ENCODE measurements around the gene NUMB. TPM values are rescaled to one million over a fixed set of nuclear protein-coding genes. Genes with fewer than 3 reads are reported as not detected.
"Not testable (repeated sequence)": the region's sequence is repeated elsewhere in the genome, so short reads cannot be mapped to it uniquely, and the experiment has no call there.

NUMB gene
- total RNA-seq, 1 experiment from 2014 or later = 75.2 TPM

DNA sequence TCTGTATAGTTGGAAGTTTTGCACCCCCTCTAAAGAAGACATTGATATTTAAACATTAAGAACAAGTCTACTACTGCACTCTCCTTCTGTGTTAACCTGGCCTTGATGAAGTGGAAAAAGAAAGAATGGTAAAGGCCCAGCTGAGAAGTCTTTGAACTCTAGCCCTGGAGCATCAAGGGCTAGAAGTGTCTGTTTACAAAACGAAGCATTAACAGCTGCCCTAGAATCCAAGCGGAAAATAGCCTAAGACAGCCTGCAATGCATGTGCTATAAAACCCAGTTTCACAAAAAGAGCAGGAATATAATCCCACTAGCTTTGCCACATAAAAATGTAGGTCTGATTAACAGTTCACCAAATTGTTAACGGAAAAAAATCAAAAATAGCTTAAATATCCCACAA is 60.5 kb downstream of the NUMB start:
- Mint-ChIP-seq H3K27me3 (ENCODE audit: unreplicated experiment) (no peaks in the 10 kb centered on the region), H3K4me3 (ENCODE audit: low read depth, unreplicated experiment) (no peak overlapping the region), H3K4me1 (ENCODE audit: low read depth, unreplicated experiment) (no peaks in the 10 kb centered on the region), H3K9me3 (ENCODE audit: low read depth, unreplicated experiment) (no peaks in the 10 kb centered on the region), H3K36me3 (ENCODE audit: insufficient read depth, unreplicated experiment) (peaks cover 3% of the 10 kb centered on the region), H3K27ac (ENCODE audit: unreplicated experiment) (no peak overlapping the region)
- CTCF ChIA-PET = no interaction called here
- no peak for TF ChIP-seq CTCF (IDR thresholded peaks at IDR 0.05; ENCODE audit: unreplicated experiment)
- BruUV-seq (replicated peaks) = no TSS peak
- intact Hi-C loops (cut with micrococcal nuclease; ENCODE audit: unreplicated experiment) = no loop called here
- no peak for DNase-seq

- Mint-ChIP-seq H3K27me3 (ENCODE audit: unreplicated experiment) (no peaks in the 10 kb centered on the region), H3K36me3 (ENCODE audit: insufficient read depth, unreplicated experiment) (peaks cover 6% of the 10 kb centered on the region), H3K4me3 (ENCODE audit: low read depth, unreplicated experiment) (no peak overlapping the region), H3K27ac (ENCODE audit: unreplicated experiment) (no peak overlapping the region), H3K4me1 (ENCODE audit: low read depth, unreplicated experiment) (no peaks in the 10 kb centered on the region), H3K9me3 (ENCODE audit: low read depth, unreplicated experiment) (no peaks in the 10 kb centered on the region)
- no peak for TF ChIP-seq CTCF (IDR thresholded peaks at IDR 0.05; ENCODE audit: unreplicated experiment)
- intact Hi-C loops (cut with micrococcal nuclease; ENCODE audit: unreplicated experiment) = no loop called here
- DNase-seq = no peak
- BruUV-seq (replicated peaks) = no TSS peak
- CTCF ChIA-PET = no interaction called here
These were observed 64.0 kb downstream of the NUMB start for GRCh38 chr14:73394317-73394716.

- Mint-ChIP-seq H3K9me3 (ENCODE audit: low read depth, unreplicated experiment) (no peaks in the 10 kb centered on the region), H3K36me3 (ENCODE audit: insufficient read depth, unreplicated experiment) (peaks cover 6% of the 10 kb centered on the region), H3K27ac (ENCODE audit: unreplicated experiment) (no peak overlapping the region), H3K4me3 (ENCODE audit: low read depth, unreplicated experiment) (no peak overlapping the region), H3K4me1 (ENCODE audit: low read depth, unreplicated experiment) (no peaks in the 10 kb centered on the region), H3K27me3 (ENCODE audit: unreplicated experiment) (no peaks in the 10 kb centered on the region)
- CTCF ChIA-PET = no interaction called here
- intact Hi-C loops (cut with micrococcal nuclease; ENCODE audit: unreplicated experiment) = no loop called here
- DNase-seq = no peak
- BruUV-seq (replicated peaks) = no TSS peak
- TF ChIP-seq CTCF (IDR thresholded peaks at IDR 0.05; ENCODE audit: unreplicated experiment) = no peak
These were observed 65.0 kb downstream of the NUMB start for GRCh38 chr14:73393375-73393774.

DNA sequence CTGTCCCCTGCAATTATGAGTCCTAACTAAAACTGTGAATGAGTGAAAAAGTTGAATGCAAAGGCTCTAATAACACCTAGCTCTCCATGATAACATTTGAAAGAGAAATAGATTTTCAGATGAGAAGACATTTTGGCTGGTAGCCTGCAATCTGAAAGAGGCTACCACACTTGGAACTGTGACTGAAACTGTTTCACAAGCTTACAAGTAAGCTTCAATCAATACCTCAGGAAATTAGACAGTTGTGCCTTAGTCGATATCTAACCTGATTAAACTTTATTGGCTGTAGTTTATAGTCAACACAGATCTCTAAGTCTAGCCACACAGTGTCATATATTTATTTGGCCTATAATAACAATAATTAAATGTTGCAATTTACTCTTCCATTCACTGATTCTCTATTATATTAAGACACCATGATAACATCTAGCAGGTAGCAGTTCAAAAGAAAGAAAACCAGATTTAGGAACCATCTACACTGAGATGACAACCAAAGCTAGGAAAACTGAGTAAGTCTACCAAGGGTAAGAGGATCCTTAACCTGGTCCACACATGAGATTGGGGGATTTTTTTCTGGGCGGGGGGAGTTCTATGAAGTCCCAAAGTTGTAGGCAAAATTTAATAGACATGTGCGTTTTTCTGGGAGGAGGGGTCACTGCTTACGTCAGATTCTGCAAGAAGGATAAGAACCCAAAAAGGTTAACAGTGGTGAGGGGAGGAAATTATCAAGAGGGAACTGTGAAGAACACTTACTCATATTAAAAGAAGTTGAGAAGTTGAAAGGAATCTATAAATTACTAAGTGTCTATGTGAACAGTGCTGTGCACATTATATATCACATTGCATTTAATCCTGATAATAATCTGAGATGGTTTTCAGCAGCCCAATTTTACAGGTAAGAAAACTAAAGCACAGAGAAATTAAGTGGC is 65.8 kb downstream of the NUMB start:
- H3K4me3 Mint-ChIP-seq (ENCODE audit: low read depth, unreplicated experiment) = no peak overlapping the region
- H3K36me3 Mint-ChIP-seq (ENCODE audit: insufficient read depth, unreplicated experiment) = peaks cover 6% of the 10 kb centered on the region
- no peak for TF ChIP-seq CTCF (IDR thresholded peaks at IDR 0.05; ENCODE audit: unreplicated experiment)
- CTCF ChIA-PET = interaction anchor here (0.7 to 1.6 kb wide), 3 partner anchors 8 to 52 kb away, joined by 3 read pairs; no protein-coding TSS in a partner anchor
- DNase-seq = no peak
- BruUV-seq (replicated peaks) = no TSS peak
- no peaks in the 10 kb centered on the region for H3K27me3 Mint-ChIP-seq (ENCODE audit: unreplicated experiment)
- intact Hi-C loops (cut with micrococcal nuclease; ENCODE audit: unreplicated experiment) = no loop called here
- no peaks in the 10 kb centered on the region for H3K4me1 Mint-ChIP-seq (ENCODE audit: low read depth, unreplicated experiment)
- no peaks in the 10 kb centered on the region for H3K9me3 Mint-ChIP-seq (ENCODE audit: low read depth, unreplicated experiment)
- no peak overlapping the region for H3K27ac Mint-ChIP-seq (ENCODE audit: unreplicated experiment)

DNA sequence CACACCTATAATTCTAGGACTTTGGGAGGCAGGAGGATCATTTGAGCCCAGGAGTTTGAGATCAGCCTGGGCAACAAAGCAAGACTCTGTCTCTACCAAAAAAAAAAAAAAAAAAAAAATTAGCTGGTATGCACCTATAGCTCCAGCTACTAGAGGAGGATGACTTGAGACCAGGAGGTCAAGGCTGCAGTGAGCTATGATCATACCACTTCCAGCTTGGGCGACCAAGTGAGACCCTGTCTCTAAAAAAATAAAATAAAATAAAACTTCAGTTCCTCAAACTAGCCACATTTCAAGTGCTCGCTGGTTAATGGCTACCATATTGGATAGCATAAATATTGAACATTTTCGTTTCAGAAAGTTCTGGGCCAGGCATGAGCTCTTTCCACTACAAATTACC is 70.5 kb downstream of the NUMB start:
- DNase-seq; BruUV-seq (replicated peaks); H3K27ac Mint-ChIP-seq (ENCODE audit: unreplicated experiment); H3K36me3 Mint-ChIP-seq (ENCODE audit: insufficient read depth, unreplicated experiment); H3K27me3 Mint-ChIP-seq (ENCODE audit: unreplicated experiment); H3K9me3 Mint-ChIP-seq (ENCODE audit: low read depth, unreplicated experiment); H3K4me1 Mint-ChIP-seq (ENCODE audit: low read depth, unreplicated experiment); H3K4me3 Mint-ChIP-seq (ENCODE audit: low read depth, unreplicated experiment); intact Hi-C loops (cut with micrococcal nuclease; ENCODE audit: unreplicated experiment): not testable (repeated sequence)
- CTCF ChIA-PET = interaction anchor here (0.5 kb wide), 1 partner anchor 437 kb away, joined by 3 read pairs; no protein-coding TSS in a partner anchor

All from Calu3 (cell line).